ENCODE measurements around the gene MIOS. TPM values are rescaled to one million over a fixed set of nuclear protein-coding genes. Genes with fewer than 3 reads are reported as not detected.
A peak's percentile ranks its signal among the peaks of the same experiment; 100 is the strongest.

The MIOS gene
- total and polyA plus RNA-seq, 9 of the 15 experiments (the other 6 are each of a cell fraction or from before 2014, with no cell fraction given): 7.8 to 47.8 (median 30.6) TPM

DNA sequence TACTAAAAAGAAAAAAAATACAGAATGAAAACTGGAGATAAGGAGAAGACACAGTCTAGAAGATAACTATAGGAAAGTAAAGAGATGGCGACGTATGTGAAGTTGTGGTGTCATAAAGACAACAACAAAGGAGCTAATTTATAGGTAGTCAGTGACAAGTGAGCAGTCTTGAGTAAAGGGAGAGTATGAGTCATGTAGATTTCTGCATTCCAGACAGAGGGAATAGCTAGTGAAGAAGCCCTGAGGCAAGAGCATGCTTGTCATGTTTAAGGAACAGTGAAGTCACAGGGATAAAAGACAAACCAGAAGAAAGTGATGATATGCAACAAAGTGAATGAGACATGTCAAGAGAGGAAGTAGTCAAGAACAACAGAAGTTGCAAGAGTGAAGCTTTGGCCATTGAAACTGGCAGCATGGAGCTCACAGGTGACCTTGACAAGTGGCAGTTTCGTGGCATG is 2.3 kb upstream of the MIOS start (continued):
- TF ChIP-seq JUND (IDR thresholded peaks at IDR 0.05; ENCODE audit: borderline replicate concordance, low read depth, low read length): peak; percentile 77; the same call in 1 of the 2 replicates
- TF ChIP-seq JUND (tag; IDR thresholded peaks at IDR 0.05; ENCODE audit: borderline replicate concordance, low read depth, low read length): peak; percentile 90
- TF ChIP-seq FOXK2 (conservative IDR thresholded peaks at IDR 0.05 in 1 of 2, IDR thresholded peaks at IDR 0.05 in 1 of 2; ENCODE audit: low read depth in 2 of 2): peak; percentile 57 to 67; a peak in 2 of 4 replicates

DNA sequence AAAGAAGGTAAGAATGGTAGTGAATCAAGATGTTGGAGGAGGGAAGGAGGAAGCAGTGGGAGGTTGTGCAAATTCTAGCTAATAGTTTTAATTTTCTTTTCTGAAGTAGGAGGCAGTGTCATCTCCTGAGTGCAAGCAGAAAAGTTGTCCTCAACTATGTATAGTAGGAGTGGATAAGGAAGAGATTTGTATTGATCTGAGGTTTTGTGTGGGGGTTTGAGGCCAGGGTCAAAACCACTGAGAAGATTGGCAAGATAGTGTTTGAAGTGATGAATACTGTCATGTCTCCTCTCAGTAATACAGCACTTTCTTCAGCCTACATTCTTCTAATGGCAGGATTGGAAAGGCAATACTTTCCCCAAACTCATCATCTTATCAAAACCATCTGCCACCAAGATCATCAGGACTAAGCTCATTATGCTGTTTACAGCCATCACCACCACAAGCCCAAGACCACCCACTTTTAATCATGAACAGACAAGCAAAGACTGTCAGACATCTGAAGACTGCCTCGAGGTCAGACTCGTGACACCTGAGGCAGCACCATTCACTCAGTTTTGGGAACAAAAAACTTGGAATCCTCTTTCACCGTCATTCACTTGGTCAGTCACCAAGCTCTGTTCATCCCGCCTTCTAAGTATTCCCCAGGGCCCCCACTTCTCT is 1.5 kb upstream of the MIOS start:
- H3K9me3 ChIP-seq (replicated peaks; ENCODE audit: control insufficient read depth, insufficient read depth, low read depth, low read length): no peaks in the 10 kb centered on the region
- DNase-seq (ENCODE audit: extremely low read depth in 1 of 4, low spot score in 3 of 4) (no peak), ATAC-seq (no peak), FAIRE-seq (no peak)
- H3K79me2 ChIP-seq (ENCODE audit: control insufficient read depth, insufficient read depth, low read length): peaks cover 32% of the 10 kb centered on the region
- H3K9me1 ChIP-seq (ENCODE audit: control insufficient read depth, insufficient read depth, low read length): no peaks in the 10 kb centered on the region
- CTCF ChIA-PET (ENCODE audit: low intra/inter-chr PET ratio): no interaction called here
- WGBS (ENCODE audit: insufficient coverage, low coverage, missing lambda C conversion rate): 82% methylated on average over 2 of the region's 4 CpGs
- H3K4me2 ChIP-seq (ENCODE audit: insufficient read depth, low read length): no peak overlapping the region
- H3K36me3 ChIP-seq (ENCODE audit: control insufficient read depth, insufficient read depth, low read length): peaks cover 13% of the 10 kb centered on the region
- POLR2A ChIA-PET: interaction anchor here (0.7 kb wide), 1 partner anchor 18 kb away, joined by 3 read pairs; no protein-coding TSS in a partner anchor
- BruUV-seq (replicated peaks): no TSS peak
- intact Hi-C loops (cut with micrococcal nuclease): no loop called here
- H3K27me3 ChIP-seq (ENCODE audit: control insufficient read depth in 2 of 2, insufficient read depth in 2 of 2, low read length in 2 of 2): no peaks in the 10 kb centered on the region
- in situ Hi-C loops (cut with MboI): no loop called here
- peak overlapping the region; percentile 29; the same call in 1 of the 2 replicates for H2AFZ ChIP-seq (ENCODE audit: low read depth, low read length)
- no peaks in the 10 kb centered on the region for H4K20me1 ChIP-seq (replicated peaks; ENCODE audit: control insufficient read depth, insufficient read depth, low read length)
- peaks cover 10 to 14% of the 10 kb centered on the region in 2 experiments; a peak in 4 of 5 replicates for H3K4me1 ChIP-seq (replicated peaks in 1 of 2; ENCODE audit: control insufficient read depth in 2 of 2, insufficient read depth in 2 of 2, low read length in 2 of 2)
- H3K9ac ChIP-seq (ENCODE audit: insufficient read depth in 1 of 2, low read depth in 2 of 2, low read length in 2 of 2): no peak overlapping the region
- H3K27ac ChIP-seq (ENCODE audit: extremely low read depth, low read depth, low read length): no peak overlapping the region
- no peak overlapping the region for H3K4me3 ChIP-seq
- TF ChIP-seq DDX20 (tag; IDR thresholded peaks at IDR 0.05; ENCODE audit: low read depth) (no peak), U2AF2 (optimal IDR thresholded peaks at IDR 0.05; ENCODE audit: low read depth, low read length) (no peak), ELF2 (CRISPR knock-in tag; IDR thresholded peaks at IDR 0.05) (no peak), ZNF778 (CRISPR knock-in tag; IDR thresholded peaks at IDR 0.05) (no peak), RCOR1 (IDR thresholded peaks at IDR 0.05; ENCODE audit: borderline replicate concordance in 1 of 2, low read depth in 2 of 2, low read length in 2 of 2) (peak in 1 of 2 experiments; percentile 68; a peak in 1 of 4 replicates), KDM1A (IDR thresholded peaks at IDR 0.05) (peak; percentile 57 to 73; a peak in 2 of 4 replicates), NCOA6 (IDR thresholded peaks at IDR 0.05) (no peak), HDAC1 (IDR thresholded peaks at IDR 0.05) (0 out of 4 replicates have a peak, but pooled peaks of 1 of the 2 experiments have one; percentile 10)
- TF ChIP-seq, protein P1, sequence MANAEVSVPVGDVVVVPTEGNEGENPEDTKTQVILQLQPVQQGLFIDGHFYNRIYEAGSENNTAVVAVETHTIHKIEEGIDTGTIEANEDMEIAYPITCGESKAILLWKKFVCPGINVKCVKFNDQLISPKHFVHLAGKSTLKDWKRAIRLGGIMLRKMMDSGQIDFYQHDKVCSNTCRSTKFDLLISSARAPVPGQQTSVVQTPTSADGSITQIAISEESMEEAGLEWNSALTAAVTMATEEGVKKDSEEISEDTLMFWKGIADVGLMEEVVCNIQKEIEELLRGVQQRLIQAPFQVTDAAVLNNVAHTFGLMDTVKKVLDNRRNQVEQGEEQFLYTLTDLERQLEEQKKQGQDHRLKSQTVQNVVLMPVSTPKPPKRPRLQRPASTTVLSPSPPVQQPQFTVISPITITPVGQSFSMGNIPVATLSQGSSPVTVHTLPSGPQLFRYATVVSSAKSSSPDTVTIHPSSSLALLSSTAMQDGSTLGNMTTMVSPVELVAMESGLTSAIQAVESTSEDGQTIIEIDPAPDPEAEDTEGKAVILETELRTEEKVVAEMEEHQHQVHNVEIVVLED (CRISPR knock-in tag; IDR thresholded peaks at IDR 0.05): no peak
- TF ChIP-seq, protein P2, sequence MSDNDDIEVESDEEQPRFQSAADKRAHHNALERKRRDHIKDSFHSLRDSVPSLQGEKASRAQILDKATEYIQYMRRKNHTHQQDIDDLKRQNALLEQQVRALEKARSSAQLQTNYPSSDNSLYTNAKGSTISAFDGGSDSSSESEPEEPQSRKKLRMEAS (CRISPR knock-in tag; IDR thresholded peaks at IDR 0.05): no peak
- TF ChIP-seq, protein P3, sequence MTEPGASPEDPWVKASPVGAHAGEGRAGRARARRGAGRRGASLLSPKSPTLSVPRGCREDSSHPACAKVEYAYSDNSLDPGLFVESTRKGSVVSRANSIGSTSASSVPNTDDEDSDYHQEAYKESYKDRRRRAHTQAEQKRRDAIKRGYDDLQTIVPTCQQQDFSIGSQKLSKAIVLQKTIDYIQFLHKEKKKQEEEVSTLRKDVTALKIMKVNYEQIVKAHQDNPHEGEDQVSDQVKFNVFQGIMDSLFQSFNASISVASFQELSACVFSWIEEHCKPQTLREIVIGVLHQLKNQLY (CRISPR knock-in tag; conservative IDR thresholded peaks at IDR 0.05): no peak
- TF ChIP-seq, protein P4, sequence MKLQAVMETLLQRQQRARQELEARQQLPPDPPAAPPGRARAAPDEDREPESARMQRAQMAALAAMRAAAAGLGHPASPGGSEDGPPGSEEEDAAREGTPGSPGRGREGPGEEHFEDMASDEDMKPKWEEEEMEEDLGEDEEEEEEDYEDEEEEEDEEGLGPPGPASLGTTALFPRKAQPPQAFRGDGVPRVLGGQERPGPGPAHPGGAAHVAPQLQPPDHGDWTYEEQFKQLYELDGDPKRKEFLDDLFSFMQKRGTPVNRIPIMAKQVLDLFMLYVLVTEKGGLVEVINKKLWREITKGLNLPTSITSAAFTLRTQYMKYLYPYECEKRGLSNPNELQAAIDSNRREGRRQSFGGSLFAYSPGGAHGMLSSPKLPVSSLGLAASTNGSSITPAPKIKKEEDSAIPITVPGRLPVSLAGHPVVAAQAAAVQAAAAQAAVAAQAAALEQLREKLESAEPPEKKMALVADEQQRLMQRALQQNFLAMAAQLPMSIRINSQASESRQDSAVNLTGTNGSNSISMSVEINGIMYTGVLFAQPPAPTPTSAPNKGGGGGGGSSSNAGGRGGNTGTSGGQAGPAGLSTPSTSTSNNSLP (IDR thresholded peaks at IDR 0.05; ENCODE audit: borderline replicate concordance, low read depth, low read length): no peak

Data from K562 (cell line).